D721Med (cell line): ENCODE results near the gene RETN.

ENCODE experiments used
- DNase-seq: peaks from one replicate; pipeline ENCODE4 v3.0.0; 2011; ENCODE audit warnings: low spot score; ENCODE audit not compliant: insufficient read length
- FAIRE-seq: peaks from 2 replicates; lab custom pipeline; 2011; peaks lifted over from hg19 to GRCh38; lab: Jason Lieb, UNC
- TF ChIP-seq, protein P1 (sequence below): IDR thresholded peaks from 2 replicates; pipeline ENCODE4 v1.5.1; 2012; ENCODE audit warnings: mild to moderate bottlenecking, control low read depth; ENCODE audit not compliant: insufficient read depth; ENCODE audit errors: missing control alignments

The RETN gene

DNA sequence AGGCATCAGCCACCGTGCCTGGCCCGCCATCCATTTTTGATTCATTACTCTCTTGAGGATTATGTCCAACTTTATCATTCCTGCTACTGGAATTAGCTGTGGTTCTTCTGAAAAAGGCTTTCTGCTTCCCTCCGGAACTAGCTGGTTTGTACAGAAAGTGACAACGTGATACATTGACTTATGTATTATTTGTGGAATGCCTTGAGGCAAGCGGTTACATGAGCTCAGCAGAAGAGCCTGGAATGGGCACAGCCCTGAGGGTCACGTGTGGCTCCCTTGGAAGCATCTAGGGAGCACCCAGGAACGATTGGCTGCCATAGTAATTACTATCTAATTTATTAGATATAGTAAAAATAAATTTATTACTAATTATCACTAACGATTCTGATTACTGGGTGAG is 14.4 kb upstream of the RETN start:
- TF ChIP-seq, protein P1, sequence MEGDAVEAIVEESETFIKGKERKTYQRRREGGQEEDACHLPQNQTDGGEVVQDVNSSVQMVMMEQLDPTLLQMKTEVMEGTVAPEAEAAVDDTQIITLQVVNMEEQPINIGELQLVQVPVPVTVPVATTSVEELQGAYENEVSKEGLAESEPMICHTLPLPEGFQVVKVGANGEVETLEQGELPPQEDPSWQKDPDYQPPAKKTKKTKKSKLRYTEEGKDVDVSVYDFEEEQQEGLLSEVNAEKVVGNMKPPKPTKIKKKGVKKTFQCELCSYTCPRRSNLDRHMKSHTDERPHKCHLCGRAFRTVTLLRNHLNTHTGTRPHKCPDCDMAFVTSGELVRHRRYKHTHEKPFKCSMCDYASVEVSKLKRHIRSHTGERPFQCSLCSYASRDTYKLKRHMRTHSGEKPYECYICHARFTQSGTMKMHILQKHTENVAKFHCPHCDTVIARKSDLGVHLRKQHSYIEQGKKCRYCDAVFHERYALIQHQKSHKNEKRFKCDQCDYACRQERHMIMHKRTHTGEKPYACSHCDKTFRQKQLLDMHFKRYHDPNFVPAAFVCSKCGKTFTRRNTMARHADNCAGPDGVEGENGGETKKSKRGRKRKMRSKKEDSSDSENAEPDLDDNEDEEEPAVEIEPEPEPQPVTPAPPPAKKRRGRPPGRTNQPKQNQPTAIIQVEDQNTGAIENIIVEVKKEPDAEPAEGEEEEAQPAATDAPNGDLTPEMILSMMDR: no peak
- no peak for FAIRE-seq
- DNase-seq: no peak

DNA sequence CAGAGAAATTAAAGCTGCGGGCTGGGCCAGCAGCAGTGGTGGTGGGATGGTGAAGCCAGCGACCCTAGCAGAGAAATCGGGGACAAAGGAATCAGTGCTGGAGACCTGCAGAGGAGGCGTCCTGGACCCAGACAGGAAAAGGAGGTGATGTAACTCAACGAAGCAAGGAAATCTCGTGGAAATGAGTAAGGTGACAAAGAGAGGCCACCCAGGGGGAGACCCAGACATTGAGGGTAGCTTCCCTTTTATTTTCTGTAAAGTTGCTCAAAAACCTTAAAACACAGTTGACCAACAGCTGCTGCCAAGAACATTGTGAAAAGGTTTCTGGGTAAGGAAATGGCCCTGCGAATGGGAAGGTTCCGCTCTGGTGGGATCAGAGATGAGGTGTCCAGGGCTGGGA is 13.3 kb upstream of the RETN start:
- TF ChIP-seq, protein P1: no peak
- FAIRE-seq (no peak), DNase-seq (no peak)

DNA sequence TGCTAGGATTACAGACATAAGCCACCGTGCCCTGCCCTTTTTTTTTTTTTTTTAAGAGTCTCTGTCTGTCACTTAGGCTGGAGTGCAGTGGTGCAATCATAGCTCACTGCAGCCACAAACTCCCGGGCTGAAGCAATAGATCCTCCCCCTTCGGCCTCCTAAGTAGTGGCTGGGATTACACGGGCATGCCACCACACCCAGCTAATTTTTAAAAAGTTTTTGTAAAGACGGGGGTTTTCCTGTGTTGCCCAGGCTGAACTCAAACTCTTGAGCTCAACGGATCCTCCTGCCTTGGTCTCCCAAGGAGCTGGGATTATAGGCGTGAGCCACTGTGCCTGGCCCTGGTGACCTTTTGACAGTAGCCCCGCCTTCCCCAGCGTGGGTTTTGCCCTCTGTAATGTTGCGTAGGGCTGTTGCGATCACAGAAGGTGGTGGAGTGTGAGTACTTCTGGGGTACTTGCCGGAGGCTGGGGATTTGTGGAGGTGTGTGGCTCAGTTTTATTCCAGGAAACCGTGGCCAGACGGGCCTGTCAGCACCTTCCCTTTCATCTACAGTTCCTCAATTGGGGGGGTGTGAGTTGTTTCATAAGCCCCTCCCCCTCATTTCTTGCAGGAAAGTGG is 11.6 kb upstream of the RETN start:
- FAIRE-seq: no peak
- no peak for DNase-seq
- TF ChIP-seq, protein P1: no peak

DNA sequence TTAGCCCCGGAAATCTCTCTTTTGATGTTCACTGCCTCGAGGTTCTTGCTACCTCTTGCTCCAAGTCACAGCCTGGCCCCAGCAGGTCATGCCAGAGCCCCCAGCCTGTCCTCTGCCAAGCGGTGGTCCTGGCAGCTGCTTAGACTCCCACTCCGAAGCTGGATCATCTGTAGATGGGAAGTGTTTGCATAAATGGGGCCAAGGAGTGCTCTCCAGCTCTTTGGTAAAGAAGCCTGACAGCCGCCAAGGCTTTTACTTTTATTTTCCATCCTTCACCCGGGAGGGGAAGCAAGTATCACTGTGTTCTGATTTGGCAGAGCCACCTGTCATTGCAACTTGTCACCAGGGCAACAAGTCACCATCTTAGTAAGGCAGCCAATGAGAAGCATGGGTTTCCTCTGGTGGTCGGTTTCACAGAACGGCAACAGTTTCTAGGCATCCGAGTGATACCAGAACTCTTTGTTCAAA is 10.6 kb upstream of the RETN start:
- FAIRE-seq (no peak), DNase-seq (no peak)

DNA sequence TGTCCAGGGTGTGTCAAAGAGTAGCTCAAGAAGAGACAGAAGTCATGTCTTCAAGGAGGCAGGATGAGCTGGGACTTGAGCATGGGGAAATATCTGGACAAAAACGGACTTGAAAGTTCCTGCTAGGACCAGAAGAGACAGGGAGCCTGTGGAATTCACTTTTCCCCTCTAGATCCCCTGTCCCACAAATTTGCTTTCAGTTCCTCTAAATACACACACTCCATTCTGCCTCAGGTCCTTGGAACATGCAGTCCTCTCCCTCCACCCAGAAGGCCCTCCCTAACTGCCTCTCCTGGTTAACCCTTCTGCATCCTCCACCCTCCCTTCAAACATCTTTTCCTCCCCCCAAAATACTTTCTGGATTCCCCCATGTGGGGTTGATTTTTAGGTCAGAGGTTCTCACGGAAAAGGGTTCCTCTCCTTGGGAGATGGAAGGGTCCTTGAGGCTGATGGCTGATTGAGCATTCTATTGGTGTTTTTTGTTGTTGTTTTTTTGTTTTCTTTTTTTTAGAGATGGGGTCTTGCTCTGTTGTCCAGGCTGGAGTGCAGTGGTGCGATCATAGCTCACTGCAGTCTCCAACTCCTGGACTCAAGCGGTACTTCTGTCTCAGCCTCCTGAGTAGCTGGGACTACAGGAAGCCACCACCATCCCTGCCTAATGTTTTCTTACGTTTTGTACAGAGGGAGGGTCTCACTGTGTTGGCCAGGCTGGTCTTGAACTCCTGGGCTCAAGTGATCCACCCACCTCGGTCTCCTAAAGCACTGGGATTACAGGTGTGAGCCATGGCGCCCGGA is 6.9 kb upstream of the RETN start:
- TF ChIP-seq, protein P1: no peak
- DNase-seq (no peak), FAIRE-seq (no peak)

More for the DNA sequence above, 10.6 kb upstream of the RETN start:
- TF ChIP-seq, protein P1: no peak

DNA sequence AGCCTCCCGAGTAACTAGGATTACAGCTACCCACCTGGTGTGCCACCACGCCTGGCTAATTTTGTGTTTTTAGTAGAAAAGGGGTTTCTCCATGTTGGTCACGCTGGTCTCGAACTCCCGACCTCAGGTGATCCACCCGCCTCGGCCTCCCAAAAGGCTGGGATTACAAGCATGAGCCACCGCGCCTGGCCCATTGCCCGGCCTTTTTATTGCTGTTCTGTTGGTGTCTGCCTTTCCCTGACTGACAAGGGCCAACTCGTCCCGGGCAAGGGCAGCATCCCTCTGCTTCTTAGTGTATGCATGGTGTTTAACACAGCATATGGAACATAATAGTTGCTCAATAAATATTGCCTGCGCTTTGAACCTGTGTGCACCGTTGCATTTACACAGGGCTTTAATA is 6.2 kb upstream of the RETN start:
- TF ChIP-seq, protein P1: no peak
- DNase-seq: no peak
- no peak for FAIRE-seq

DNA sequence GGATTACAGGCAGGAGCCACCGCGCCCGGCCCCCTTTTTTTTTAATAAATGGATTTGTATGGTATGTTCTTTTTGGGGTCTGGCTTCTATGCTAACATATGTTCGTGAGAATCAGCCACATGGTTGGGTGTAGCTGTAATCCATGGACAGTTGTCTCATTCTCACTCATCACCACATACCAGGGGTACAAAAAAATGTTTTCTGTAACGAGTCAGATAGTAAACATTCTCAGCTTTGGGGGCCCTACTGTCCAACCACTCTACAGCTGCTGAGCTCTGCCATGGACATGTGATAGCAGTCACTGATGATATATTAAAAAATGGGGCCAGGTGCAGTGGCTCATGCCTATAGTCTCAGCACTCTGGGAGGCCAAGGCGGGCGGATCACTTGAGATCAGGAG is 5.1 kb upstream of the RETN start:
- FAIRE-seq (no peak), DNase-seq (no peak)
- TF ChIP-seq, protein P1: no peak
